HG03469 (cell line): ENCODE data around the gene OR6K2.

ENCODE experiments used
- ATAC-seq: cut with Tn5 transposase; IDR thresholded peaks from one replicate; pipeline ENCODE4 v1.9.1; 2021; ENCODE audit warnings: mild to moderate bottlenecking, moderate library complexity, moderate number of reproducible peaks; ENCODE audit not compliant: unreplicated experiment

The OR6K2 gene

DNA sequence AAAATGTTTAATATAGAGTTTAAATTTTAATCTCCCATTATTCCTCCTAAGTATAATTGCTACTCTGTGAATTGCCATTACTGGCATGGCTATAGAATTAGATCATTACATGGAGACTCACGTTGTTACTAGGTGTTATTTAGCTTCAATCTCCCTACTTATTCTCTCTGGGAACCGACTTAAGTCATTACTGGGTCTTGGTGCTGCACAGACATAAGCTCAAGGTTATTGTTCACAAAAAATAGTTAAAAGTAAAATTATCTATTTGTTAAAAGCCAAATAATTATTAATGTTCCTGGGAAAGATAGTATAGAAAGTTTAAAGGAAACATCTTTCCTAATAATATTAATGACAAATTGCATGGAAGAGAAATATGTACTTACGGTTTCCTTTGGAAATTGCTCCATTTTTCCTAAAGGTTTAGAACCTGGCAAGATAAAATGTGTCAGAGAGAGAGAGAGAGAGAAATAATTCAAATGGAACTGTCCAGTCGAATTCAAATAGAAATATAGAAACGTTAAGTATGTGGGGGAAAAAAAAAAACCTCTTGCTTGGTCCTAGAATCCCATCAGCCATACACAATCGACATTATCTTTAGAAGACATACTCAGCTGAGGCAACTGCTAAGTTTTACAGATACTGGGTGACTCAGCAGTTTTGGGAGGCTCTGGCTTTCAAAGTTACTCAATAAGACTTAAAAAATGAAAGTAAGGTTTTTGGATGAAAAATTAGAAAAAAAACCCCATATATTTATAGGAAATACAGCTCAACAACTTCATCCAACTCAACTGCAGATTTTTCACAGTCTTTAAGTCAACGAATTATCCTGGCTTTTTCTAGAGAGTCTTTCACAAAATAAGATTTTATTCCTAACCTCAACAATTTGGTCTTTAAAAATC is 14.1 kb downstream of the OR6K2 start, which contains the start of gene SPTA1:
Gene SPTA1, minus strand, starts transcription at position 605 of the 899 bp plus-strand sequence. Its CDS starts 198 bp downstream, at position 407.
- no peak for ATAC-seq

DNA sequence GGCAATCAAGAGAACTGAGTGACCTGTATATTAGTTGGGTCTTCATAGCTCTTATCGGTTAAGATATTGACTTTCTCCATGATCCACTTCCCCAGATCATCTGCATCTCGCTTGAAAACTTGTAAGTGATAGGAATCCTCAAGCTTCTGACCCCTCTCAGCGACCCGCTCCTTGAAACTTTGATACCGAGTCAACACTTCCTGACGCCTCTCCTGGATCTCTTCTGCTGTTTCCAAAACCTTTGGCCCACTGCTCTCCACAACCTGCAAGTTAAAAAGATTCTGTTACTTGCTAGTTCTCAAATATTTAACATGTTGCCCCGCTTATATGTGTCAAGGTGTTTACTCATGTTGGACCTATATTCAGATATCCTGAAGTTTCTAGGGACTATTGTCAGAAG is 15.4 kb downstream of the OR6K2 start:
- no peak for ATAC-seq

DNA sequence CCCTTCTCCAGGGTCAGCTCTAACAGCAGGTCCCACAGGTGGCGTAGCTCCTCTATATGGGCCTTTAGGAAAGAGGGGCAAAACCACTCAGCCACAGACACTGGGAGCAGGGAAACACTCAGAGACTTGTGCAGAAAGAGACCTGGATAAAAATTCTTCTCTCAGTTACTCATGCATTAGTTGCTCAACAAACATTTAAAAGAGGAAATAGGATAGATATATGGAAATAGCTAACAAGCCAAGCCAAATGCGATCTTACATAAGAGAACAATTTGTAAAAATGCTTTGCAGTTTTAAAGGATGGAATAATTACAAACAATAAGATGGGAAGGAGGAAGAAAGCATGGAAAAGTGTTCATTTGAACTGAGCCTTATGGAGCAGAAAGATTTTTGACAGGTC is 18.8 kb downstream of the OR6K2 start:
- no peak for ATAC-seq

DNA sequence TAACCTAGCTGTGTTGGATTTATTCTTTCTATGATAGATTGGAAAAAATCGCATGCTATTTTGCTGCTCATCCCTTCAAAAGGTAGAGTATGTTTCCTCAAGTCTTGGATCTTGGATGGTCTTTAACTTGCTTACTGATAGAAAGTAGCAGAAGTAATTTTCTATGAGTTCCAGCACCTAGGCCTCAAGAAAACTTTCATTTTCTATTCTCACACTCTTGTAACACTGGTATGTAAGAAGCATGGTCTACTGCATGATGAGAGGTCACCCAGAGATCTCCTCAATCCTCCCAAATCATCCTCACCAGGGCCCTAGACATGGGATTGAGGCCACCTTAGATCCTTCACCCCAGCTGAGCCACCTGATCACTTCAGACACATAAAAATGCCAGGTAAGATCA is 21.2 kb downstream of the OR6K2 start:
- no peak for ATAC-seq

DNA sequence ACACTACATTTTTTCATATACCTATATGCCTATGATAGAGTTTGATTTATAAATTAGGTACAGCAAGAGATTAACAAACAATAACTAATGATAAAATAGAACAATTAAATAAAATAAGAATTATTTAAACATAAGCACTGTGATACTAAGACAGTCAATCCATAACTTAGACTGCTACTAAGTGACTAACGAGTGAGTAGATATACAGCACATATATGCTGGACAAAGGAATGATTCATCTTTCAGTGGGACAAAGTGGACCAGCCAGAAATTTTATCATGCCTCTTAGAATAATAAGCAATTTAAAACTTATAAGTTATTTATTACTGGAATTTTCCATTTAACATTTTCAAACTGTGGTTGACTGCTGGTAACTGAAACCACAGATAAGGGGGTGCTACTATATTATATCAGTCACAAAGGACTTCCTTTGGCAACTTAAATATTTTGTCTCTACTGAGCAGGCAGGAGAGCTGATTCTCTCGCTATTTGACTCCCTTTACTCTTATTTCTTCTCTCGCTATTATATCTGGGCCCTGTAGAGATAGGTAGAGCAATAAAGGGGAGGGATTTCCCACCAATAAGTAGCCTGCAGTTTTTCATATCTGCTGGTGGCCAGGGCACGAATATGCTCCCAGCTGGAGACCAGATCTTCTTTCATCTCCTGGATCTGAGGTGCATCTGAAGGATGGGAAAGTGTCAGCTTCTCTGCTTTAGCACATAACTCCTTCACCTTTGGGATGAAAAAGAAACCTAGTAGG is 24.7 kb downstream of the OR6K2 start:
- no peak for ATAC-seq

DNA sequence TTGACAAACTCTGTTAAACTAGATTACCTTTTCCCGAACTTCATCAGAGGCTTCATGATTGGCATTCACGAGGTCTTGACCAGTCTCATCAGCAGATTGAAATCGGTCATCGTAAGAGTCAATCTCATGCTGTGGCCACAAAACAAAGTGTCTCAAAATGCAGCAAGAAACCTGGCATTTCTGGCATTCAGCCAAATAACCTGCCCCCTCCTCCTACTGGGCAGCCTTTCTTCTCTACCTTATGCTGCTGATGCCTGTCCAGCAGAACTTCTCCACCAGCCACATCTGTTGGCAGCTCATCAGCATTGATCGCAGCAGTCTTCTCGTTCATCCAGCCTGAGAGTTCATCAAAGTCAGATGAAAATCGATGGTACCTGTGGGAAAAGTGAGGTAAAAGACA is 26.1 kb downstream of the OR6K2 start:
- no peak for ATAC-seq

DNA sequence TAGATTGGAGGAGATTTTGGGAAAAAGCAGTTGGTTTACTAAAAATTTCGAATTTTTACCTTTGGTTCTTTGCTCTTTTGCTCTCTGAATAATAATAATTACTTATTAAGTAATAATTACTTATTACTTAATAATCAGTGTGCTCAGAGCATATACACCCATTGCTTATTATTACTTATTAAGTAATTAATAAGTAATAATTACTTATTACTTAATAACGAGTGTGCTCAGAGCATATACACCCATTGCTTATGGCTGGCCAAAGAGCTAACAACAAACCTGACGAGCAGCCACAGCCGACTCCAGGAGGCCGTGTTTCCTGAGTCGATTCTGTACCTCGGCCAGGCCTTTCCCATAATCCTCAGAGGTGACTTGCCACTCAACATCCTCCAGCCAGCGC is 34.4 kb downstream of the OR6K2 start:
- no peak for ATAC-seq

DNA sequence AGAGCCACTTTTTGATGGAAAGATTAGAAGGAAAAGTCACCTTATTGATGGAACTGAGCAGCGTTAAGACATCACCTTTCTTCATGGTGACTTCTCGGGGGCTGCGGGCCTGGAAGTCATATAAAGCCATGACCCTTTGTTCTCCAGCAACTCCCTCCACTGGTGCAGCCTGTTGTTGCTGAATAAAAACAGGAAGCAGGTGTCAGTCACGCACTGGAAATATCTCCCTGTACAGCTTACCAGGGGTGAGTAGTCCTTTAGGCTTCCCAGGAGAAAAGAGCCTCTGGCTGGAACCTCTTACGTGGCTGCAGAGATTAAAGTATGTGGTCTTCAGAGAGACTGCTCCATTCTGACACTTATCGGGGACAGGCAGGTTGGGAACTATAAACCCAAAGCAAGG is 45.9 kb downstream of the OR6K2 start:
- no peak for ATAC-seq

DNA sequence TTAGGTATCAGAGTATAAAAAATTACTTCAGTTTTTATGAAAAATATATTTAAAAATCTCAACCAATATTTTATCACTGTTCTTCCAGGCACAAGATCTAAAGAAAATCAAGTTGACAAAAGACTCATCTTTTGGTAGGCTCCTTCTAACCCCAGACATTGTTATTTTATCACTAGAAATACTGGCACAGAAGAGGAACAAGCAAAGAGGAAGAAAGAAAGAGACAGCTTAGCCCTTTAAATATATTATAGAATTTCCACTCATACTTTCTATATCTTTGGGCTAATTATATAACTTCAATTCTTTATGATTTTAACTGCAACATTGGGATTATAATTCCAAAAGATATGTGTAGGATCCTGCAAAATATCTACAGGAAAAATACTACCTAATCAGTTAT is 46.4 kb downstream of the OR6K2 start:
- no peak for ATAC-seq

DNA sequence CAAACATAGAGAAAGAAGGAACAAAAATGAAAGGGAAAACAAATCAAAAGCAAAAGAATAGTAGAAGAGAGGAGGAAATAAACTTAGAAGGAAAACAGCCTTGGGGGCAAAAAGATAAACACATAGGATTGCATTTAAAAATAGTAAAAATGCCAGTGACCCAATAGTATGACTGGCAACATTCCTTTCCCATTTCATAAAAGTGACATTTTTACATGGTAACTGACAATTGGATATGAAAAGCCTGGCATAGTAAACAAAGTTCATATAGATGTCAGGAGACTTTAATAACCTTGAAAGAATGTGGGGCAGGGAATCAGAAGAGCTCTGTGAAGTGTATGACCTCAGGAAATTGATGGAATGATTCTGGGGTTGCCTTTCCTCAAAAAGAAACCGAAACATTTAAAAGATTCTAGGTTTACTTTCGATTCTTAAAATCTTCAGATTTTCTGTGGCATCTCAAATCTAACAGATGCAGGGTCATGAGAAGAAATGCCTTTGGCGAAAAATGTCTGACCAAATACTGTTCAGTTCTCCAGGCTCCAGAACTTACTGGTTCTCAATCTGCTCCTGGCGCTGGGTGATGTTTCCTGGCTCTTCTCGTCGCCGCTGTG is 47.6 kb downstream of the OR6K2 start:
- ATAC-seq, result no peak
